Fibroblast of skin of left quadriceps (primary cell): ENCODE data around the gene MAPK14.

Source experiments
- DNase-seq, 2 experiments: peaks; one replicate each; pipeline ENCODE4 v3.0.0-alpha.2; 2013; ENCODE audit warnings: low read depth in 2 of 2

Gene MAPK14

GRCh38 chr6:36099869-36100483, 72.4 kb downstream of the MAPK14 start:
- DNase-seq, result no peak

DNA sequence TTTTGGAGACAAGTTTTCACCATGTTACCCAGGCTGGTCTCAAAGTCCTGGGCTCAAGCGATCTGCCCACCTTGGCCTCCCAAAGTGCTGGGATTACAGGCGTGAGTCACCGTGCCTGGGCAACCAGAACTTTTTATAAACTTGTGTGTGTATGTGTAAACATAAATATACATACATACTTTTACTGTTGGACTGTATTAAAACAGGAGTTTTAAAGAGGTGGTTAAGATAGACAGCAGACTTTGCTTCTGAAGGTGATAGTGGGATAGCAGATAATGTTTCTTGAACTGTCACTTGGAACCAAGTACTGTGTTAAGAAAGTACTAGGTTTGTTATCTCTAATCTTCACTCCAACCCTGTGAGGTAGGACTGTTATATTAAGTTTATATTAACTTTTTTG, 74.1 kb downstream of the MAPK14 start:
- no peak for DNase-seq

- DNase-seq, result no peak
Observed at GRCh38 chr6:36102853-36103252, 75.2 kb downstream of the MAPK14 start.

- DNase-seq, result no peak
Observed at GRCh38 chr6:36104836-36105235, 77.2 kb downstream of the MAPK14 start.

- DNase-seq, result no peak
Observed at GRCh38 chr6:36109092-36109491, 81.5 kb downstream of the MAPK14 start.

- DNase-seq, result no peak
Observed at GRCh38 chr6:36110050-36110449, 82.4 kb downstream of the MAPK14 start.

- DNase-seq, result no peak
Observed at GRCh38 chr6:36110863-36111262, 83.3 kb downstream of the MAPK14 start.

DNA sequence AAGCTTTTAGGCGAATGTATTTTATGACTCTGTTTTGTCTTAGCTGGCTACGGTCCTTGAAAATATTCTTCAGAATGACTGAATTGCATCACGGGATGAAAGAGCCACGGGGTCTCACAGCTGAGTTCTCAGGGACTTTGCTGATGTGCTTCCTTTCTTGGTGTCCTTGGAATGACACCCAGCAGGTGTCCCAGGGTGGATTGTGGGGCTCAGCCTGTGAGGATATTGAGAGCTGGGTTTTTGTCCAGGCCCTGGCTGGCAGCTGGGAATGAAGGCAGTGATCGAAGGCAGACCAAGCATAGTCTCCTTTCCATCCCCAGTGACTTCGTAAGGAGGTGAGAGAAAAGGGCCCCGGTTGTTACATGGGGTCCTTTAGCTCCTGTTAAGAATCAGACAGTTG, 83.9 kb downstream of the MAPK14 start:
- no peak for DNase-seq

DNA sequence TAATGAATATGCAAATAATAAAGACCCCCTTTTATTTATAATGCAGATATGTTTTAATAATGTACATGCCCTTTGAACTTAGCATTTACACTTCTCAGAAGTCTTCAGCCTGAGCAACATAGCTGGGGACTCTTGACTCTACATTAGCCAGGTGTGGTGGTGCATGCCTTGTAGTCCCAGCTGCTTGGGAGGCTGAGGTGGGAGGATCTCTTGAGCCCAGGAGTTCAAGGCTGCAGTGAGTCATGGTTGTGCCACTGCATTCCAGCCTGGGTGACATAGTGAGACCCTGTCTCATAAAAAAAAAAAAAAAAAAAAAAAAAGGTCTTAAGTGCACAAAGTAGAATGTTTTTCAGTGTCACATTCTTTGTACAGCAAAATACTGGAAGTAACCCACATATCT, 85.4 kb downstream of the MAPK14 start:
- DNase-seq, result no peak

DNA sequence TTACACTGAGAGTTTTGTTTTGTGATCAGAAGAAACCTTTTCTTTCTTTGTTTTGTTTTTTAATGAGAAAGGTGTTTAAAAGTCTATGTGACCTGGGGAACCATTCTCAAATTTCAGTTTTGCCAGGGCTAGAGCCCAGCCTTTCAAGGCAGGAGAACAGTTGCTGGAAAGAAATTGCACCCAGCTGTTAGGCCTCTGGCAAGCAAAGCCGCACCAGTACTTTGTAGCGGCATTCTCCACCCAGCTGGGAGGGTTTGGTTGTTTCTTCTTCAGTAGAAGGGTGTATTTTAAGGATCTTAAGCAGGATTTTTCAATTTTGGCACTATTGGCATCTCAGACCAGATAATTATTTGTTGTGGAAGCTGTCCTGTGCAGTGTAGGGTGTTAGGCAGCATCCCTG, 86.1 kb downstream of the MAPK14 start:
- no peak for DNase-seq

DNA sequence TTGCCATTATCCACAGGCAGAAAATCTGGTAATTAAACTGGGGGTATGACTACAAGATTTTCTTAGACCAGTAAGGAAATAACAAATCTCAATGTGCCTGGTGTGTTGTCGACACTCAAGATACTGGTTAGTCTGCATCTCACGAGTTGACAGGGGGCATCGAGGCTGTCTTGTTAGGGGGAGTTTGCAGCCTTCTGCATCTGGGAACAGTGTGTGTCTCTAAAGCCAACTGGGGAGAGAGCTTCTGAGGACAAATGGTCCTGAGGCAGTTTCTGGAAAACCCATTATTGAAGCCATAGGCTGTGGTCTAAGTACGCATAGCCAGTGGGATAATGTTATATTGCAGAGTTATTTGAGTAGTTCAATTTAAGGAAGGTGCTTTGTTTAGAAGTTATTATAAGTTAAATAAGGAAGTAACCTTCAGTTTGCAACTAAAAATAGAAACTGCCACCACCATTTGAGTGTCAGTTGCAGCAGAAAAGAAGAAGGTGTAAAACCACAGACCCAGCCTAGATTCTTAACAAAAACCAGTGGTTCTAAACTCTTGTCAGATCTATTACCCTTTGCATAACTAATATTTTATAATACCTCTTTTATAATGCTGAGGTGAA, 87.3 kb downstream of the MAPK14 start:
- DNase-seq, result no peak

GRCh38 chr6:36115412-36115811, 87.8 kb downstream of the MAPK14 start:
- no peak for DNase-seq

GRCh38 chr6:36116066-36116864, 88.7 kb downstream of the MAPK14 start:
- DNase-seq, result no peak

- DNase-seq, result no peak
Observed at GRCh38 chr6:36116943-36117342, 89.3 kb downstream of the MAPK14 start.

DNA sequence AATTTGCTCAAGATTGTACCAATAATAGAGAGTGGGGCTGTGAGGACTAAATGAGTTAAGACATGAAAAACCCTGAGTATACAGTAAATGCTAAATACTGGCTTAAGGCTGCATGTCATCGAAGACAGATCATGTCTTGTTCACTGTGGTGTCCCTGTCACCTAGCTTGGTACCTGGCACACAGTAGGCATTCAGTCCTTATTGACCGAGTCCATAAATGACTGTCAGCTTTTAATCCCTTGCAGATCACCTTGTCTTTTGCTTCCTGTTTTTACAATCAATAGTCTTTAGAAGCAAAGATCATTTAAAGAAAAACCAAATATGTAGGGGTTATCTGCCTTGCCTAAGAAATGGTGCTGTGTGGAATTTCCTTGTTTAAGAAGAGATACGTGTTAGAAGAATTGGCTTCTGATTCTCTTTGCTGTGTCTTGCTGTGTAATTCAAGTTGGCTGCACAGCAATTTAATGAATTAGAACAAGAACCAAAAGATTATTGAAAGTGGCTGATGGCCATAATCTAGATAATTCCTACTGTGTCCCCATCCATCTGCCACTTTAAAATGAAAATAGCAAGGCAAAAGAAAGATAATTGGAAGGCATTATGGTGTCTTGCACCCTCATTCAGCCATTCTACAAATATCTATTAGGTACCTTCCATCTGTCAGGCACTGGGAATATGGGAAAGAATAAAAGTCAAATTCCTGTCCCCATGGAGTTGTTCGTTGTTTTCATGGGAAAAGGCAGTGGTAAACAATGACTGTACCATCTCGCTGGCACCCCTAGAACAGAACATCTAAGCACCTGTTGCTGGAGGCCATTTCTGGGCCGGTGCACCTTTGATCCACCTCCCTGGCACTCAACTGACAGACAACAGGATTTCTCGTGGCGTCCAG, 90.3 kb downstream of the MAPK14 start:
- no peak for DNase-seq

GRCh38 chr6:36118550-36119107, 91.0 kb downstream of the MAPK14 start:
- DNase-seq, result no peak

DNA sequence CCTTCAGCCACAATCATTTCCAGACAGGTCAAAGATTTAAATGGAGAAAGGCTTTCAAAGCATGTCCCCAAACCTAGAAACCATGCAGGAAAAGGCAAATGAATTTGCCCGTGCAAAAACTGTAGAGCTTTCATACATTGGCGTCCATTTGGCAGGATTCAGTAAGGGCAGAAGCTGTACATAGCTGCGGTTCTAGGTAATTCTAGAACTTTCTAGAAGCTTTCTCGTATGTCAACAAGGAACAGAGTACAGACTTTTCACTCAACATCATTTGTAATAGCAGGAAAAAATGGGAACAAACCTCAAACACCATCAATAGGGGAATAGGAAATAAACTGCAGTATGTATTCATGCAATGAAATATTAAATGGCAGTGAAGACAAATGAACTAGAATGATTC, 91.6 kb downstream of the MAPK14 start:
- no peak for DNase-seq

- no peak for DNase-seq
Observed at GRCh38 chr6:36120018-36120417, 92.4 kb downstream of the MAPK14 start.

DNA sequence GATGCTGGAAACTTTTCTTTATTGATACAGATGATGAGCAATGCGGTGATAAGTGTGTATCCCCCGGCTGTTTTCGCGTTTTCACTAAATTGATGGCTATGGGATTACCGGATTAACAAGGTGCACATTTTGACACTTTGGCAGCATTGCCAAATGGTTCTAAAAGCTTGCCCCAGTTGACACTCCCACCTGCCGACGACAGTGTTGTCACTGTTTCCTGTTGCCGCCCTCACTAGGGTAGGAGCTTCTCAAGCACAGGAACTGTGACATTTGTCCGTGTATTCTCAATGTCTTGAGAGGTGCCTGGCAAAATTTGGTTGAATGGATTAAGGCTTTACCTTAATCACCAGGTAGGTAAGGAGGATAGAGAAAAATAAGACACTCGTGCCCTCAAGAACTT, 92.9 kb downstream of the MAPK14 start:
- no peak for DNase-seq

DNA sequence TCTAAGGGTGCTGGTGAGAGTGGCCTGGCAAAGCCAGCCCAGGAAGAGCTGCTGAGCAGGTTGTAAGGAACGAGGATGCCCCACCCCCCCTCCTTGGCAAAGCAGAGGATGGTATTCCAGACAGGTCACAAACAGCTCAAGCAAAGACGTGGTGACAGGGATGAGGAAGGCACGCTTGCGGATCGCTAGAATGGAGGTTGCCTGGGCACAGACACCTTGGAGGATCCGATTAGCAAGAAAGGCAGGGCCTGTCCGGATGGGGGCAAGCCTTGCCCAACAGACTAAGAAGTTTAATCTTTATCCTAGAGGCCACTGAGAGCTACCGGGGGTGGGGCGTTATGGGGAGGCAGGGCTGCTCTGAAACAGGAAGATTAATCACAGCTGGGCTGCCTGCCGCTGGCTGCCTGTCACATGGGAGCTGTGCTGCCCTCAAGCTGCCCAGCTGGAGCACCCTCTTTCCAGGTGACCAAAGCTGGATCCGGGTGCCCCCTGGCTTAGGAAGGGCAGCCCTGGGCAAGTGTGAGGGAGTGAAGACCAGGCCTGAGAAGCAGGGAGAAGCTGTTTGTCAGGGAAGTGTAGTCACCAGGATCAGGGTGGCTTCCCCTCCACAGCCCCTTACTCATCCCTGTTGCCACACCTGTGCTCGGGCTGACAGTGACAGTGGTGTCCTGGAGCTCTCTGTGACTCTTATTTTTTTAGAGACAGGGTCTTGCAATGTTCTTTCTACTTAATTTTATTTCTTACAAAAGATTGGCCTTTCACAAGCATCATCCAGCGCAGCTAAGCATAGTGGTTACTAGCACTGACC, 93.6 kb downstream of the MAPK14 start:
- no peak for DNase-seq
